Neural cell (in vitro differentiated cells): ENCODE data around the gene SHISA9. TPM values are rescaled to one million over a fixed set of nuclear protein-coding genes. Genes with fewer than 3 reads are reported as not detected.

ENCODE experiments used
- H2AFZ ChIP-seq: fragments of 200-600, 300-800 bp; sonication (generic), shearing (Covaris generic); 2 replicates; pipeline ENCODE4 v1.6.0; 2014; ENCODE audit warnings: low read depth, mild to moderate bottlenecking, antibody characterized with exemption, low read length, moderate library complexity
- H3F3A ChIP-seq: fragments of 200-600 bp; shearing (Covaris generic); 2 replicates; pipeline ENCODE4 v1.6.1; 2016; ENCODE audit warnings: mild to moderate bottlenecking, moderate library complexity, mixed read lengths, antibody characterized with exemption, low read length; ENCODE audit not compliant: insufficient read depth, poor library complexity, severe bottlenecking
- H3K27ac ChIP-seq: fragments of 200-600, 300-800 bp; sonication (generic), shearing (Covaris generic); 2 replicates; pipeline ENCODE4 v1.5.1; 2014; ENCODE audit warnings: mild to moderate bottlenecking, low read length, moderate library complexity
- H3K27me3 ChIP-seq: fragments of 300-800, 200-600 bp; sonication (generic), shearing (Covaris generic); 2 replicates; pipeline ENCODE4 v1.6.0; 2014; ENCODE audit warnings: mild to moderate bottlenecking, low read depth, low read length, moderate library complexity; ENCODE audit not compliant: insufficient read depth
- H3K36me3 ChIP-seq: fragments of 300-800, 200-600 bp; sonication (generic), shearing (Covaris generic); 2 replicates; pipeline ENCODE4 v1.5.1; 2014; ENCODE audit warnings: mild to moderate bottlenecking, antibody characterized with exemption, low read length, moderate library complexity; ENCODE audit not compliant: insufficient read depth
- H3K4me2 ChIP-seq: fragments of 300-800, 200-600 bp; sonication (generic), shearing (Covaris generic); 2 replicates; pipeline ENCODE4 v1.6.0; 2014; ENCODE audit warnings: mild to moderate bottlenecking, low read length
- H3K4me3 ChIP-seq: fragments of 300-800, 200-600 bp; sonication (generic), shearing (Covaris generic); 2 replicates; pipeline ENCODE4 v1.5.1; 2014; ENCODE audit warnings: mild to moderate bottlenecking, low read length, moderate library complexity
- H3K79me2 ChIP-seq: fragments of 200-600 bp; shearing (Covaris generic); replicated peaks from 2 replicates; pipeline ENCODE4 v1.6.0; 2014; ENCODE audit warnings: mild to moderate bottlenecking, low read length, moderate library complexity; ENCODE audit not compliant: insufficient read depth
- H3K9ac ChIP-seq: fragments of 300-800, 200-600 bp; sonication (generic), shearing (Covaris generic); 2 replicates; pipeline ENCODE4 v1.6.1; 2016; ENCODE audit warnings: mild to moderate bottlenecking, low read length, mixed read lengths
- H3K9me2 ChIP-seq: fragments of 200-600 bp; shearing (Covaris generic); 2 replicates; pipeline ENCODE4 v1.6.1; 2016; ENCODE audit warnings: mild to moderate bottlenecking, low read length, mixed read lengths; ENCODE audit not compliant: insufficient read depth
- H3K9me3 ChIP-seq: fragments of 200-600, 300-800 bp; sonication (generic), shearing (Covaris generic); 2 replicates; pipeline ENCODE4 v1.6.1; 2016; ENCODE audit warnings: mild to moderate bottlenecking, mixed run types, low read length, moderate library complexity, mixed read lengths
- H4K20me1 ChIP-seq: fragments of 200-600 bp; shearing (Covaris generic); 2 replicates; pipeline ENCODE4 v1.6.1; 2016; ENCODE audit warnings: mild to moderate bottlenecking, mixed run types; ENCODE audit not compliant: insufficient read depth
- CTCF ChIP-seq: fragments of 450-650 bp; IDR thresholded peaks from 2 replicates; pipeline ENCODE4 v1.5.1; 2014; ENCODE audit warnings: antibody characterized with exemption, mild to moderate bottlenecking, moderate library complexity; ENCODE audit not compliant: poor library complexity, severe bottlenecking
- EP300 ChIP-seq: fragments of 450-650 bp; conservative IDR thresholded peaks from 2 replicates; pipeline ENCODE4 v1.6.1; 2014; ENCODE audit warnings: antibody characterized with exemption, mild to moderate bottlenecking, moderate library complexity; ENCODE audit not compliant: poor library complexity, severe bottlenecking
- EZH2 ChIP-seq: fragments of 200-600, 300-800 bp; shearing (Covaris generic), sonication (generic); IDR thresholded peaks from 2 replicates; pipeline ENCODE4 v1.6.1; 2014; ENCODE audit warnings: antibody characterized with exemption, low read length, borderline replicate concordance, mild to moderate bottlenecking; ENCODE audit not compliant: insufficient read depth, poor library complexity, severe bottlenecking
- MXI1 ChIP-seq: fragments of 450-650 bp; conservative IDR thresholded peaks from 2 replicates; pipeline ENCODE4 v1.6.1; 2014; ENCODE audit warnings: antibody characterized with exemption, mild to moderate bottlenecking; ENCODE audit not compliant: poor library complexity, severe bottlenecking
- POLR2AphosphoS5 ChIP-seq: IDR thresholded peaks from 2 replicates; pipeline ENCODE4 v1.6.1; 2012
- RAD21 ChIP-seq: fragments of 450-650 bp; conservative IDR thresholded peaks from 2 replicates; pipeline ENCODE4 v1.6.1; 2014; ENCODE audit warnings: antibody characterized with exemption, mild to moderate bottlenecking, moderate library complexity
- REST ChIP-seq: IDR thresholded peaks from 2 replicates; pipeline ENCODE4 v1.6.1; 2012; ENCODE audit warnings: borderline replicate concordance
- SMC3 ChIP-seq: fragments of 450-650 bp; conservative IDR thresholded peaks from 2 replicates; pipeline ENCODE4 v1.6.1; 2014; ENCODE audit warnings: antibody characterized with exemption, mild to moderate bottlenecking, moderate library complexity; ENCODE audit not compliant: poor library complexity
- TAF1 ChIP-seq: IDR thresholded peaks from 2 replicates; pipeline ENCODE4 v1.6.1; 2012; ENCODE audit warnings: low read depth
- polyA plus RNA-seq: library from polyadenylated mRNA; depleted of rRNA; stranded (reverse); fragments of >200 nt; gene quantifications from 2 replicates; pipeline ENCODE4 v1.2.3, GENCODE V29; 2014

Gene SHISA9
- polyA plus RNA-seq, 1 donor from 2014 or later, result 2.0 TPM

- no peak overlapping the region for H3K9ac ChIP-seq
- no peaks in the 10 kb centered on the region for H4K20me1 ChIP-seq
- no peaks in the 10 kb centered on the region for H3K36me3 ChIP-seq
- no peak overlapping the region for H2AFZ ChIP-seq
- no peak overlapping the region for H3K4me2 ChIP-seq
- H3K79me2 ChIP-seq, result no peaks in the 10 kb centered on the region
- H3F3A ChIP-seq, result no peaks in the 10 kb centered on the region
- no peaks in the 10 kb centered on the region for H3K27me3 ChIP-seq
- TF ChIP-seq RAD21, result no peak
- TF ChIP-seq SMC3, result no peak
- TF ChIP-seq POLR2AphosphoS5, result no peak
- TF ChIP-seq EZH2, result no peak
- TF ChIP-seq REST, result no peak
- no peak for TF ChIP-seq CTCF
- TF ChIP-seq EP300, result no peak
- no peak for TF ChIP-seq TAF1
- H3K4me3 ChIP-seq, result no peak overlapping the region
- no peaks in the 10 kb centered on the region for H3K9me3 ChIP-seq
- no peaks in the 10 kb centered on the region for H3K9me2 ChIP-seq
- no peak overlapping the region for H3K27ac ChIP-seq
These were observed 205.1 kb downstream of the SHISA9 start for GRCh38 chr16:13106464-13106863.

DNA sequence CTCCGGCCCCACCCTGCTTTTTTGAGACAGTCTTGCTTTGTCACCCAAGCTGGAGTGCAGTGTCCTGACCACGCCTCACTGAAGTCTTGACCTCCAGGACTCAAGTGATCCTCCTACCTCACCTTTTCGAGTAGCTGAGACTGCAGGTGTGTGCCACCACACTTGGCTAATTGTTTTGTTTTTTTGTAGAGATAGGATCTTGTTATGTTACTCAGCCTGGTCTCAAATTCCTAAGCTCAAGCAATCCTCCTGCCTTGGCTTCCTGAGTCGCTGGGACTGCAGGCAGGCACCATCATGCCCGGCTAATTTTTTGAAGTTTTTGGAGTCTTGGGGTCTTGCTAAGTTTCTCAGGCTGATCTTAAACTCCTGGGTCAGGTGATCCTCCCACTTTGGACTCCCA lies 206.7 kb downstream of the SHISA9 start:
- no peak overlapping the region for H3K4me3 ChIP-seq
- no peak for TF ChIP-seq RAD21
- no peak for TF ChIP-seq CTCF
- no peak for TF ChIP-seq EZH2
- no peak for TF ChIP-seq SMC3
- no peak for TF ChIP-seq POLR2AphosphoS5
- TF ChIP-seq TAF1, result no peak
- TF ChIP-seq EP300, result no peak
- TF ChIP-seq REST, result no peak
- TF ChIP-seq MXI1, result no peak
- H3K36me3 ChIP-seq, result no peaks in the 10 kb centered on the region
- H3K27me3 ChIP-seq, result no peaks in the 10 kb centered on the region
- H3F3A ChIP-seq, result no peaks in the 10 kb centered on the region
- H3K27ac ChIP-seq, result no peak overlapping the region
- no peaks in the 10 kb centered on the region for H3K9me3 ChIP-seq
- H3K4me2 ChIP-seq, result no peak overlapping the region
- no peak overlapping the region for H2AFZ ChIP-seq
- H3K9ac ChIP-seq, result no peak overlapping the region
- H3K79me2 ChIP-seq, result no peaks in the 10 kb centered on the region
- H4K20me1 ChIP-seq, result no peaks in the 10 kb centered on the region
- no peaks in the 10 kb centered on the region for H3K9me2 ChIP-seq
